HEK293T (cell line): ENCODE results near the gene RAB31.

Source experiments
- ARNT ChIP-seq: fragments of 450-650 bp; IDR thresholded peaks from 2 replicates; pipeline ENCODE4 v1.6.1; 2017; ENCODE audit warnings: mild to moderate bottlenecking
- FOXA1 ChIP-seq: fragments of 450-650 bp; IDR thresholded peaks from 2 replicates; pipeline ENCODE4 v1.6.1; 2016; ENCODE audit warnings: mild to moderate bottlenecking
- PKNOX1 ChIP-seq: fragments of 450-650 bp; IDR thresholded peaks from 2 replicates; pipeline ENCODE4 v1.6.1; 2016

- TF ChIP-seq PKNOX1 (no peak), FOXA1 (no peak), ARNT (no peak)
Observed at GRCh38 chr18:9787712-9788111, 79.6 kb downstream of the RAB31 start.
